Dermis blood vessel endothelial cell (primary cell): Measurements from ENCODE around the gene FRMD3. TPM values are rescaled to one million over a fixed set of nuclear protein-coding genes. Genes with fewer than 3 reads are reported as not detected.

Experiments
- DNase-seq: peaks from one replicate; pipeline ENCODE4 v3.0.0; 2010
- total RNA-seq: library from RNA; depleted of rRNA; stranded (reverse); fragments of >200 nt; gene quantifications from 2 replicates; pipeline ENCODE4 v1.2.3, GENCODE V29; 2014

FRMD3 gene
- total RNA-seq, 1 donor from 2014 or later: 6.1 TPM

DNA sequence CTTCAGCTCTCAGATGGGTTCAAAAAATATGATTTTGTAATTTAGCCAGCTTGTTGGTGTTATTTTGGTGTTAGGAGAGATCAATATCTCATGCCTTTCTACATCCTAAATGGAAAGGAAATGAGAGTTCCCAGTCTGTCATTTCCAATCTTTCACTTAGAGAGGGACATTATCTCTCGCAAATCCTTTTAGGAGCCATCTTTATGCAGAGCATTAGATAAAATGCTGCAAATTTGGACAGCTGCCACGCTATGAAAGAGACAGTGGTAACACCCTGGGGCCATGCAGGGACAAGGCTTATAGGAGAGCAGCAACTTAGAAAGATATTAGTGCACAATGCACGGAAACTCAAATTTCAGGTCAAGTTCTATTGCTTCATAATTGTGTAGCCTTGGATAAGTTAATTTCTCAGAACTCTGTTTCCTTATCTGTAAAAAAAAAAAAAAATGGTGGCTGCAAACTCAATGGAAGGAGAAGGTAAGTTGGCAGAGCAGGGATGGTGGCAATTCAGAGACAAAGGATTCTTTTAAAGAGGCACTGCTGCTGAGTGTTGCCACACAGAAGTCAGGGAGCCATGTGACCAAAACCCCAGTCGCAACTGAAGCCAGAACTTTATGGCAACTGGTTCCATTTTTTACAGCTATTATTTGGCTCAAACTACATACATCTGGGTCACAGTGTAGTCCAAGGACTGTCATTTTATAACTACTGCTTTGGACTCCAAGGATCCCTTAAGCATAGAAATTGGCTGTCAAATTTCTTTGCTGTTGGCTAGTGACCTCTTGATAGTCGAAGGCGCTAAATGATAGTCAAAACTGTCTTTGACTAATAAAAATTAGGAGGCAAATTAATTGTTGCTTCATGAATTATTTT, 210.2 kb downstream of the FRMD3 start:
- no peak for DNase-seq

DNA sequence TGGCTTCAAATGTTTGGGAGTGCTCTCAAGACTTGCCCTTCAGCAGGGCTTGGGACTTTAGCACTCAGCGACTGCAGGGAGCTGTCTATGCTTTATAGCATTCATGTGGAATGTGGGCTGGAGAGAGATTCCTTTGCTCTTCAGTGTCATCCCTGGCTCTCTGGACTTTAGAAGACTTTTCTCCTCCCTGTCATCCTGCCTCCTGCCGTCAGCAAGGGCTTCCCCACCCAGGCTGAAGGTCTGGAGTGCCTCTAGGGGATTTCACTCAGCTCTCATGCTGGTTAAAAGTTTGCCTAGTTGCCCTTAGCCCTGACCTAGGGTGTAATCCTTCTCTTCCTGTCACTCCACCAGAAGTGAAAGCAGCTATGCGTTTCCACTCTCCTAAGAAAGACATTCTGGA, 210.9 kb downstream of the FRMD3 start:
- no peak for DNase-seq

DNA sequence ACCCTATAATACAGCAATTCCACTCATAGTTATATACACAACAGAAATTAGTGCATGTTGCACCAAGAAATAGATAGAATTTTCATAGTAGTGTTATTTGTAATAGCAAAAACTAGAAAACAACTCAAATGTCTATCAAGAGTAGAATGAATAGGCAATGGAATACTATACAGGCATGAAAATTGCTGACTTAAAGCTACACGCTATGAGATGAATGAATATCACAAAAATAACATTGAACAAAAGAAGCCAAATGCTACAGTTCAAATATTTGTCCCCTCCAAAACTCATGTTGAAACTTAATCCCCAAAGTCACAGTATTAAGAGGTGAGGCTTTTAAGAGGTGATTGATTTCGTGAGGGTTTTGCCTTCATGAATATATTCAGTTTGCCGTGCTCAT, 215.1 kb downstream of the FRMD3 start:
- DNase-seq: no peak

DNA sequence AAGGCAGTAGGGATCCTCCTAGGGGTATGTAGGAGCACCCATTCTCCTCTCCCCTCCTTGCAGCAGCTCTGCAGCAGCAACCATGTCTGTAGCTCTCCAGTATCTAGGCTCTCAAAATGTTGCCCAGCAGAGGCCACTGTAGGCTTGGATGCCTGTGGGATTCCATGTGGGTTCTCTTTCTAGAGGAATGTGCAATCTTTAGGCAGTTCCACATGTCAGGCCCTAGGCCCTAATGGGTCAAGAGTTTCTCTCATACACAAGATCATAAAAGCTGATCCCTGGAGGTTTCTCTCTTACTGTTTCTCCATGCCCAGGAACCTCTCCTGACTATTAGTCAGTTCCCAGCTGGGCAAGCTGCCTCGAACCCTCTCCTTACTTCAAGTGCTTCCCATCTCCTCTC, 215.8 kb downstream of the FRMD3 start:
- no peak for DNase-seq

DNA sequence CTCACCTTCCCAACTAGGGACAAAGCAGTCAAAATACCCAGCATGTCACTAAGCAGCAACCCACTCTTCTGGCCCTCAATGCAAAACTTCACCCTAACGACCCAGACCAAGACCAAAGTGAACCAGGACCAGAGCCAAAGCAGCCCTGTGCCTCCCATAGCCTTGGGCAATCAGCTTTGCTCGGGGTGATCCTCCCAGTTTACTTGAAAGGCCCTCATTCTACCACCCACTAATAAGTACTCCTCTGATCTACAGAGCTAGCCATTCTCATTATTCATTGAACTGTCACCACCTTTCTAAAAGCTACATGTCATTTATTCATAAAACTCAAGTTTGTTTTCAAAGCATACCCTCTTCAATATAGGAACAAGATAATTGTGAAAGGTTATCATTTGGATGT, 221.0 kb downstream of the FRMD3 start:
- no peak for DNase-seq

DNA sequence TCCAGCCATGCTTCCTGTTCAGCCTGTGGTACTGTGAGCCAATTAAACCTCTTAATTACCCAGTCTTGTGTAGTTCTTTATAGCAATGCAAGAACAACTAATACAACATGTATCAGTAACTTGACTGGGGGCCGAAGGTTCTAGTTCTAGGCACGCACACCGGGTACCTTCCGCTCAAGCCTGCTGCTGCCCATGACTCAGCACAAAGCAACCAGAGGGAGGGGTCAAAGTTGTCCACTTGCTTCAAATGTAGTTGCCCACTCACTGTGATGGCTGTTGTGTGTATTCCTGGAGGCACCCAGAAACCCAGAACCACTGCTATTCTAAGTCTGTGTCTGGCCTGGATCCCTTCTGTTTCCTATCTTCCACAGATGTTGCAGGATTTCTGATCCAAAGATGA, 222.6 kb downstream of the FRMD3 start:
- no peak for DNase-seq

DNA sequence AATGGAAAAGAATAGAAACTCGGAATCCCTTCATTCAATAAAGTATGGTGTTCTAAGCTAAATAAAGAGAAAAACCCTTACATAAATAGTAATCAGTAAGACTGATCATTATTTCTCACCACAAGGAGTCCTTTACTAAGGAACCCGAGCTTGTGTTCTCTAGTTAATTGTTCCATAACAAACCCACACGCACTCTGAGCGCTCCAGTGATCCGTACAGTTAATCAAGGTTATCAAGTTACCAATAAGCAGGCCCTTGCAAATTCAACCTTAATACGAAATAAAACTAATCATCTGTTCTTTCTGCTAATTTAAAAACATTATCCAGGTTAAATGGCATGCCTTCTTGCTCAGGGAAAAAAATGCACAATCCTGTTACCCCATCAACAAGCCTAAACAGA, 224.4 kb downstream of the FRMD3 start:
- DNase-seq: no peak

DNA sequence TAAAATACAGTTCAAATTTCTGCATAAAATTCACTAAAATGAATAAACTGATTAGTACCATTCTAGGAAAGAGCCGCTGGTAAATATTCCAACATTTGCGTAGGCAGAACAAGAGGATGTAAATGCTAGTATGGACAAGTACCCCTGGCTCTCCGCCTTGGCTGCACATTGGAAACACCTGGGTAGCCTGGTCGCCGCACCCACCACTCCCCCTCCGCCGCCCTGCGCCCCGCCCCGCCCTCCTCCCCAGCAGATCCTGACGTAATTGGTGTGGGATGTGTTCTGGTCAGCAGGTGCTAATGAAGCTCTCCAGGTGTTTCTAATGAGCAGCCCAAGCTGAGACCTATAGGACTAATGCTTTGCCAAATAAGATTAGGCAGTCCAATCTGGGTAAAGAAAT, 225.7 kb downstream of the FRMD3 start:
- no peak for DNase-seq

DNA sequence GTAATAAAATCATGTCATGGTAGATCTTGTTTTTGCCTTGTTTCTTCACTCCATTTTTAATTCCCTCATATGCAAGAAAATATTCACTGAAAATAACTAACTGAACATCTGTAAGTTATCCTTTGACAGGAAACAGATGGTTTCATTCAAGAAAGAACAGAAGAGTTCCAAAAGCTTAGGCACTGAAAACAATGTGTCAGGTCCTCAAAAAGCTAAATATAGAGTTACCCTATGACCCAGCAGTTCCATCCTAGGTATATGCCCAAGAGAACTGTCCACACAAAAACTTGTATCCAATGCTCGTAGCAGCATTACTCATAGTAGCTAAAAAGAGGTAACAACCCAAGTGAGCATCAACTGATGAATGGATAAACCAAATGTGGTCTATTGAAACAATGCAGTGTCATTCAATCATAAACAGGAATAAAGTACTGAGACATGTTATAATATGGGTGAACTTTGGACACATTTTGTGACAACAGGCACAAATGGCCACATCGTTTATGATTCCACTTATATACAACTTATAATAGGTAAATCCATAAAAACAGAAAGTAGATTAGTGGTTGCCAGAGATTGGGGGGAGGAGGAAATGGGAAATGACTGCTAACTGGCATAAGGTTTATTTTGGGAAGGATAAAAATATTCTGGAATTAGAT, 231.0 kb downstream of the FRMD3 start:
- peak; percentile 30 for DNase-seq

DNA sequence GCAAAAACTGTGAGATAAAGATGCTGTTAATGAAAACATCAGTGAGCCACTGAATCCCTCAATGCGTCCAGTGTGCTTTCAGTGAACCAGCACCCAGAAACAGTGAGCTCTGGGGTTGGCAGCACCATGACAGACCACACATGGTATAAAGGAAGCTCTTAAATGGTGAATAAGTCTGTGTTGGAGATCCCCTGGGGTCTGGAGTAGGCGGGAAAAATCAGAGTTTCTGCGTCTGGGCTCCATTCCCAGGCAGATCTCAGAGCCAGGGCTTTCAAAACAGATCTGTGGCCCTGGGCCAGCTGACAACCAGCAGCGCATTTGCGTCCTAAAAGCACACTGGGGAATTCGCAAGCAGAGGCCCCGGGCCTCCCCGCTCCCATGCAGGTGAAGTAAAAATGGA, 233.5 kb downstream of the FRMD3 start:
- peak; percentile 23 for DNase-seq

DNA sequence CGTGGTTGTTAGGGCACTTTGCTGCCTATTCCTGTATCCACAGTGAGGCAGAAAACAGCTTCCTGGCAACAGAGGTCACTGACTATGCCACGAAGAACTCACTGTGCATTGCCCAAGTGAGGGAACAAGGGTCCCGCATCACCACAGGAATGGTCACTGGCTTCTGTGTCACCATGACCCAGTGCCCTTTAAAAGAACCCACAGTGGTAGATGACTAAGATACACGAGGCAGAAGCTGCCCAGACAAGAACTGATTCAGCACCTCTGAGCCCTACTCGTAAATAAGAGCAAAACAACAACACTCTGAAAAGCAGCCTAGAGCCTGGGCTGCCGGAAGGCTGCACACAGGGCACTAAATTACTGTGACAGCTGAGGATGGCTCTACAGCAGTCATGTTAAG, 238.6 kb downstream of the FRMD3 start:
- DNase-seq: peak; percentile 29

DNA sequence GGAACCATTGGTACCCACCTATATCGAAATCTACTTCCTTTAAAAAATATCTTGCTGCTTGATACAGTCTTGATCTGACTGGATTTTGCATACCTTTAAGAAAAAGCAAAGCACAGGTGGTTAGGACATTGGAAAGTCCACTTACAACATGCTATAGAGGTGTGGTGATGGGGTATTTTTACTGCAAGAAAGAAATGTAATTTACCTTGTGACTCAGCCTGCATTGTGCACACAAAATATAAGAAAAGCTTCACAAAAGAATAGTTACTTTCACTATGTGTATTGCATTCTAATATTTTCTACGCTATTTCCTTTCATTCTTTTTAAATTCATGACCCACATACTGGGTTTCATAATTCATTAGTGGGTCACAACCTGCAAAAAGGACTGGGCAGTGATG, 239.1 kb downstream of the FRMD3 start:
- peak; percentile 14 for DNase-seq

DNA sequence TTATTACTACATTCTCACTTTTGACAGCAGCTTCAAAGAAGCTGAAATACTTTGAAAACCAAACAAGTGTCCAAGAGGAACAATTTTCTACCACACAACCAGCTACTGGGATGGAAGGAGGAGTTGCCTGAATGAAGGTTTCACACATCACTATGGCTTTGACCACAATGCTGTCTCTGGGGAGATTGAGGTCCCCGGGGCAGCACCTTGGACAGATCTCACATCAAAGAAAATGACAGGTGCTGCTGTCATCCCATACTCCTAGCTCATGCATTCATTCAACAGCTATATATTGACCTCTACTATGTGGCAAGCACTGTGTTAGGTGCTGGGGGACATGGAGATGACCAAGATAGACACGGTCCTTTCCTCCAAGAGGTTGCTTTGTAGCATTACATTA, 242.1 kb downstream of the FRMD3 start:
- DNase-seq: peak; percentile 6

DNA sequence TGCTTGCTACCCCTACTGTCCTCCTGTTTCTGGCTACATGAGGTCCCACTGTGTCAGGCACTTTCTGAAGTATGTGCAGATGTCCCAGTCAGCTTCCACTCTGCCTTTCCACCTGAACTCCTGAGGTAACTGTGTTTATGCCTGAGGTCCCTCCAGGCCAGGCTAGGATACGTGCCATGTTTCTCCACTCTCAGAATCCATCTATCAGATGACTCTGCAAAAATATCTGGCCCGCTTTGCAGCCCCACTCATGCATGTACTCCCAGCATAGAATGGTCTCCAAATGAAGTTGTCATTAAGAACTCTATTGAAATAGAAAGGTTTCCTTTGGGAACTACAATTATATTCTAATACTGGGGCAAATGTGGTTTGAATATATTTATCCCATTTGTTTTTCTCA, 243.4 kb downstream of the FRMD3 start:
- no peak for DNase-seq

DNA sequence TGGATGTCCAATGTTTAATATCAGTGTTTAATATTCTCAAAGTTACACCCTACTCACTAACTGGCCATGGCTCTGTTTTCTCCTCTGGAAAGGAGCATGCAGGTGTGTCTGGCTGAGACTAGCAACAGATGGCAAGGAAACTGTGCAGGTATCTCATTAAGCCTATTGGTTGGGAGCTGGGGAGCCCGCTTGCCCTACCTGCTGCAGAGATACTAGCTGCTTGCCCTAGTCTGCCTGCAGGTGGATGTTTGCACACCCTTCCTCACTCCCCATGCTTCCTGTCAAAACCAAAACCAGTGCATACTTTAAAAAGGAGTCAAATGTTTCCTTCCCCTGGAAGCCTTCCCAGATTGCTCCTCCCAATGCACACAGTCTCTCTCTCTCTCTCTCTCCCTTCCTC, 247.0 kb downstream of the FRMD3 start:
- DNase-seq: no peak

DNA sequence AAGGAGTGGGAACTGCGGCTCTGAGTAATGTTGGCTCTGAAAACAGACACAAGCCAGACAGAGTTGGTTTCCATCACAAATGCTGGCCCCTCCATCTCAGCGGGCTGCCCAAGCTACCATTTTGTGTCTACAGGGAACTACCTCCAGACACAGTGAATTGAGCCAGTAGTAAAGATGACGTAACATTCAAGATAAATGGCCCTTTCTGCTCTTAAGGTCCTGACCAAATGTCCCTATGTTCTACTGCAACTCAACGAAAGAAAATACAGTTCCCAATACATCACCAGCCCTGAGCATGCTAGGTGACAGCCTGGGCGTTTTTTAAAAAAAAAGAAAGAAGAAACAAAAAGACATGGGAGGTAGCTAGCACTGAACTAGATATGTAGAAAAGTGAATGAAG, 247.5 kb downstream of the FRMD3 start:
- no peak for DNase-seq

DNA sequence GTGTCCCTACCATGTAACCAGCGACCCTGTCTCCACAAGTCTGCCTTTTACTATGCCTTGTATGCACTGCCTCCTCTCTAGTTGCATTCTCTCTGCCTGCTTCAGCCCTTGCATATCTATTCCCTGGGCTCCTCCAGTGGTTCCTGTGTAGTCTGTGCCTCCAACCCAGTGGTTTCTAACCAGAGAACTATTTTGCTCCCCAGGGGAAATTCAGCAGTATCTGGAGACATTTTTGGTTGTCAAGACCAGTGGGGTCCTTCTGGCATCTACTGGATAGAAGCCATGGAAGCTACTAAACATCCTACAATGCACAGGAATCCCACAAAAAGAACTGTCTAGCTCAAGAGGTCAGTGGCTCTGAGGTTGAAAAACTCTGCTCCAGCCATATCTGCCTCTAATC, 251.2 kb downstream of the FRMD3 start:
- DNase-seq: no peak

DNA sequence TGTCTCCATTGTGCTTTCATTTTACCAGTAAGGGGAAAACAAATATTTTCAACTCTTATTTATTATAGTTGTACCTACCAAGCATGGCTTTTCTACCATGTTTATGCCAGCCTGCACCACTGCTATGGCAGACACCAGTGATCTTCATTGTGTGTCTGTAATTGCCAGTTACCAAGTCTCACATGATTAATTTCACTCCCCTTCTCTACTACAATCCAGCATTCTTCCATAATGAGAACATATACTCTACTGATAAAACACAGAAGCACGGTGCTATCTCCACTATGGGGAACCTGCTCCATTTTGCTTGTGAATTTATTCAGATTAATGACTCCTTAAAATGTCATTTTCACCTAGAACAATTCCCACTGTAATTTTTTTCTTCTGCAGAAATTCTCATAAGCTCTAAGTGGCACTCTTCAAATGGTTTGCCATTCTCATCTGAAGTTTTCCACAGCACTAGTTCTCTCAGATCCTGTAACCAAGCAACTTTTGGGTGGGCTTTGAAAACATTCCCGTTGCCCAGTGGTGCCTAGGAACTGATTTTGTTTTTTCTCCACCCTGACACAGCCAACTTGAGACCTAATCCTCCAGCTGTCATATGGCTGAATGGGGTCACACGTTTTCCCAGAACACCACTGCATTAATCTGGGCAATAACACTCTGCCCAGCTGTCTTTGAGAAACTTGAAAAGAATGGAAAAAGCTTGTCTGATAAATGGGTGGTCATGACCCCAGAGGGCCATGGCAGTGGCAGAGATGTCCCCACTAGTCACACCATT, 252.6 kb downstream of the FRMD3 start:
- no peak for DNase-seq

DNA sequence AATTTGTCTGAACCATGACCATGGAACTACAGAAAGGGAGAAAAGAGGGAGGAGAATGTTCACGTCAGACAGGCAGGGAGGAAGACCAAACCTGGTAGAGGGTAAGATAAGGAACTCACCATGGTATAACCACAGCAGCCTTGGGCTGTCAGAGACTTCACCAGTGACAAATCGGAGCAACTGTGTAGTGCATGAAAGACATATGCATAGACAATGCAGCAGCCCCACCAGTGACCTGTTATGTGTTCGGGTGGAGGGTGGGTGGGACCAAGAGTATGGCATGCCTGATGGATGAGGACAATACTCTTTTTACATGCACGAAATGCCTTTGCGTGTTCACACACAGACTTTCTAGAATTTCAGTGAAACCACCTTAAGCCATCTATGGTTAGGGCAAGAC, 253.5 kb downstream of the FRMD3 start:
- no peak for DNase-seq

DNA sequence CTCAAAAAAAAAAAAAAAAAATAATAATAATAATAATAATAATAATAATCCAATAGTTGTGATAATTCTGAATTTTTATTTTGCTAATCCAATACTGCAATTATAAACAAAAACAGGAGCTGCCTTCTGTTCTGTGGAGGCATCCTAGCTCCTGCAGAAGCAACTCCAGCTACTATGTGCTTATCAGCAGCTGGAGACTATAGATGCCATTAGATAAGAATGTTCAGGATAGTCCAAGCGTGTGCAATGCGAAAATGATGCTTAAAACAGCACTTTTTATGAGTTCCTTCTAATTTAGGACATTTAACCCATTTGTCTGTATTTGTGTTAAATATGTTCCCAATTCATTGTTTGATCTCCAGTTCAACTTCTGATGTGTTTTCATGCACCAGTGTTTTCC, 254.7 kb downstream of the FRMD3 start:
- no peak for DNase-seq

DNA sequence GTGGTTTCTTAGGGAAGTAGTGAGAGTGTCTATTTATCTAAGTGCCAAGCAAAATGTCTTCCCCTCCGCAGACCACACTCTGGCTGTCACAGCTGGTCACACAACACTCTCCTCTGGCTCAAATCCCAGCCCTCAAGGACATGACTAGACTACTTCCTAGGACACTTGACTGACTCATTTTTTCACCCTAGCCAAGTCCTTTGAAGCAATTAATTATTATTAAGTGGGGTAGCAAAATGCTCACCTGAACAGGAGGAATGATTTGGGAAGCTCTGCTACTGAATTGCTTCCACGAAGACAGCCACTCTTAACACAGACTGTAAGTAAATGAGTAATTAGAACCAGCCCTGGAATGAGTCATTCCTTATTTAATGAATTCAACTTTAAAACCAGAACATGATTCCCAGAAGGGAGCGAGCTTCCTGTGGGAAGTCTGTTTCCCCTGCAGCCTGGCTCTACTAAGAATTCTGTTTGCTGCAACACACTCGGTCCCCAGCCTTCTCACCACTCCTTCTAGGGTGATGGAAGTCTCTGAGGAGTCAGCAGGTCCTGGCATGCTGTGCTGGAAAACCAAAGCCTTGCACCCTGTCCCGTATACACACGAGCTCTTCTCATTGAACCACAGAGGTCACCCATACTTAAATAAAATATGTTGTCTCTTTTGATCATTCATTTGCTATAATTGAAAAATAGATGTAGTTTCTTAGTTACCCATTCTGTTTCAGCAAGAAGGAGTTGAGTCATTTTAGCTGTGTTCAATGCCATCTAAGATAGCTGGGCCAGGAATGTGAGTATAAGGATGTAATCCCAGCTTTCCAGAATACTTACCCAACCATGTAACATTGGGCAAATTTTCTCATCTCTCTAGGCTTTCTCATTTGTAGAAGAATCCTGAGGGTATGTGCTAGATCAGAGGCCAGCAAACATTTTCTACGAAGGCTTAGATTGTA, 256.6 kb downstream of the FRMD3 start:
- DNase-seq: peak; percentile 67

DNA sequence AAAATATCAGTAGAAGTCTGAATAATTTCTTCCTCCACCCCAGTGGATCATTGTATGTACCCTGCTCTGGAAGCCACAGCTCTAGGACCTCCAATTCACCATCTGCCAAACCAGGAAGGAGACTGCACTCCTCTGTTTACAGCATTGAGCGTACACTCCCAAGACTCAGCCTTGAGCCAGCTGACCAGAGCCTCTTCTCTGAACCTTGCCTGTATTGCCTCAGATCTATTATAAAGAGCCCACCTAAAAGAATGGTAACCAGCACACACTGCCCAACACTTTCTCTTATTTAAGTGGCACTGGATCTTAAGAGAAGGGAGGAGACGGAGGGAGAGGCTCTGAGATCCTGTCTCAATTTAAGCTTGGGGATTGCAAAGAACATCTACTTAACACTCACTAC, 257.4 kb downstream of the FRMD3 start:
- peak; percentile 10 for DNase-seq
